Activated CD4-positive, alpha-beta T cell treated with anti-CD3 and anti-CD28 coated beads, Interleukin-2, amount 10 ng/mL, durations not matched to agents 7 days and 5 days (primary cell): ENCODE measurements around the gene SP3. TPM values are rescaled to one million over a fixed set of nuclear protein-coding genes. Genes with fewer than 3 reads are reported as not detected.
"Not testable (repeated sequence)": the region's sequence is repeated elsewhere in the genome, so short reads cannot be mapped to it uniquely, and the experiment has no call there.

Experiments
- CTCF ChIA-PET: fragments of 350-600 bp; sonication (Branson Sonifier 250); formaldehyde crosslinking; loops from one replicate; lab custom pipeline; 2021; ENCODE audit warnings: antibody characterized with exemption; lab: Charles Lee
- POLR2A ChIA-PET: fragments of 350-600 bp; sonication (Branson Sonifier 250); formaldehyde crosslinking; loops from one replicate; lab custom pipeline; 2021; ENCODE audit warnings: antibody characterized with exemption; lab: Charles Lee
- DNase-seq: peaks from one replicate; pipeline ENCODE4 v3.0.0-alpha.2; 2020
- H3K27ac Mint-ChIP-seq: one replicate; pipeline ENCODE4 v1.8.0; 2021; ENCODE audit warnings: mild to moderate bottlenecking, moderate library complexity, mixed read lengths
- H3K27me3 Mint-ChIP-seq: one replicate; pipeline ENCODE4 v1.8.0; 2021; ENCODE audit warnings: mixed read lengths
- H3K36me3 Mint-ChIP-seq: one replicate; pipeline ENCODE4 v1.8.0; 2021; ENCODE audit warnings: low read depth, mixed read lengths
- H3K4me1 Mint-ChIP-seq: one replicate; pipeline ENCODE4 v1.8.0; 2021; ENCODE audit warnings: mixed read lengths
- H3K4me3 Mint-ChIP-seq: one replicate; pipeline ENCODE4 v1.8.0; 2021; ENCODE audit warnings: mild to moderate bottlenecking, moderate library complexity, mixed read lengths
- H3K9me3 Mint-ChIP-seq: one replicate; pipeline ENCODE4 v1.8.0; 2021; ENCODE audit warnings: mixed read lengths
- total RNA-seq, 2 experiments: library from RNA; stranded (reverse); gene quantifications; one replicate each; pipeline ENCODE4 v1.2.3, GENCODE V29; 2021

Gene SP3
- total RNA-seq, 2 experiments from 2014 or later = 105 to 109 TPM

DNA sequence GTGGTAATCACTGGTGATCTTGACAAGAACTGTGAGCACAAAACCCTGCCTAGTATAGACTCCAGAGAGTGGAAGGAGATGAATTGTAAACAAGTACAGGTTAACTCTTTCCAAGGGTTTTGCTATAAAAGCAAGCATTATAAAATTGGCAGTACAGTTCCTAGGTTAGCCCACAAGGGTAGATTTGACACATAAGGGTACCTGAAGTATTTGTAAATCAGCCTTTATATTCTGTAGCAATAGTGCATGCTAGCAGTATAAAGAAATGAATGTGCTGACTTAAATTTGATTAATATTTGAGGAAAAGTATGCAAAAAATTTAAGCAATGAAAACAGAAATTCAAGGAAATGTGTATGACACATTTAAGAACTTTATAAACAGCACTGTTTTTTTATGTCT lies 42.4 kb downstream of the SP3 start:
- H3K9me3 Mint-ChIP-seq = no peaks in the 10 kb centered on the region
- CTCF ChIA-PET = no interaction called here
- POLR2A ChIA-PET = no interaction called here
- H3K27ac Mint-ChIP-seq = no peak overlapping the region
- no peak for DNase-seq
- H3K36me3 Mint-ChIP-seq = peaks cover 34% of the 10 kb centered on the region
- H3K27me3 Mint-ChIP-seq = no peaks in the 10 kb centered on the region
- peaks cover 38% of the 10 kb centered on the region for H3K4me1 Mint-ChIP-seq
- H3K4me3 Mint-ChIP-seq = no peak overlapping the region

DNA sequence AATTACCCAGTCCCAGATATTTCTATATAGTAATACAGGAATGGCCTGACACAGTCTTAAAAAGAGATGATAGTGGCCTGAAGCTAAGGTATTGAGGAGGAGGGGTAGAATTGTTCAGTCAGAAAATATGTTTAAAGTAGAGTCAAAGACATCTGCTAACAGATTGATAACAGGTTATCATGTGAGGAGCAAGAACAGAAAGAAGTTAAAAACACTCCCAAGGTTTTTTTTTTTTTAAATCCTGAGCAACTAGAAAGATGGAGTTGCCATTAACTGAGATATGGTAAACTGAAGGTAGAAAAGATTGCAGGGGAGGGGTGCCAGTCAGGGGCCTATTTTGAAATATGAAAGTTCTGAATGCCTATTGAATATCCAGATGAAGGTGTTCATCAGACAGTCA lies 43.1 kb downstream of the SP3 start:
- Mint-ChIP-seq H3K27ac (no peak overlapping the region), H3K27me3 (no peaks in the 10 kb centered on the region), H3K4me3 (no peak overlapping the region), H3K4me1 (peaks cover 41% of the 10 kb centered on the region), H3K36me3 (peaks cover 39% of the 10 kb centered on the region), H3K9me3 (no peaks in the 10 kb centered on the region)
- DNase-seq = no peak
- ChIA-PET CTCF (no interaction called here), POLR2A (no interaction called here)

DNA sequence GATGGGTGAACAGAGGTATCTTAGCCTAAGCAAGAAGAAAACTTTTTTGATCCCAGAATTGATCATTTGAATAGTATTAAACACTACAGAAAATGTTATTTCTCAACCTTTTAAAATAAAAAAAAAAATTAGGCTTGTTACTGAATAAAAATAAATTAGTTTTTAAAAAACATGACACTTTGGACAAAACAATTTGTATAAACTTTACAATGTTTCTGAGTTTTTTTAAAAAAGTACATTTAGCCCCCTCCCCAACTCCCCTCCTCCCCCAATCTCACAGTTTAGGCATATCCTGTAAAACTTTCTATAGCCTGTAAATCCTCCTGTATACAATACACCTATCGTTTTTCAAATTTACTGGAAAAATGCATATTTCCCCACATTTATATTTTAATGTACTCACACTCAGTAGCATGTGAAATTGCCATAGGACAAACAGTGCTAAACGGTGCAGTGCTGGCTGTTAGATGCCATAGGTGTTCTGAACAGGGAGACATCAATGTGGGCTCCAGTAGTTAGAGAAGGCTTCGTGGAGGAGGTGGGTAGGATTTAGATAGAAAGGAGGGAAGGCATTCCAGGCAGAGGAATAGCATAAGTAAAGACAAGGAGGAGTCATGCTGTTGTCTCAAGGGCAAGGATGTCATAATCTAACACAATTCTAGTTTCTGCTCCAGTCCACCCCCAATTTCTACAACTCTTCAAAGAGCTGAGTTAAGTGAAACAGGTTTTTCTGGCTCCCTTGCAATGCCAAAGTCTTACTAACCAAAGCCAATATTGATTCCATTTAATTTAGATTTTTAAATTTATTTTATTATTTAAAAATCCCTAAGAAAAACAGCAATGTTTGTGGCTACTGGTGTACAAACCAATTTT lies 50.9 kb downstream of the SP3 start:
- DNase-seq = no peak
- ChIA-PET POLR2A (no interaction called here), CTCF (interaction anchor here (1.4 kb wide), 1 partner anchor 11 kb away, joined by 3 read pairs; no protein-coding TSS in a partner anchor)
- no peak overlapping the region for H3K27ac Mint-ChIP-seq
- peaks cover 24% of the 10 kb centered on the region for H3K4me1 Mint-ChIP-seq
- H3K4me3 Mint-ChIP-seq = no peak overlapping the region
- no peaks in the 10 kb centered on the region for H3K27me3 Mint-ChIP-seq
- peaks cover 69% of the 10 kb centered on the region for H3K36me3 Mint-ChIP-seq
- H3K9me3 Mint-ChIP-seq = no peaks in the 10 kb centered on the region

DNA sequence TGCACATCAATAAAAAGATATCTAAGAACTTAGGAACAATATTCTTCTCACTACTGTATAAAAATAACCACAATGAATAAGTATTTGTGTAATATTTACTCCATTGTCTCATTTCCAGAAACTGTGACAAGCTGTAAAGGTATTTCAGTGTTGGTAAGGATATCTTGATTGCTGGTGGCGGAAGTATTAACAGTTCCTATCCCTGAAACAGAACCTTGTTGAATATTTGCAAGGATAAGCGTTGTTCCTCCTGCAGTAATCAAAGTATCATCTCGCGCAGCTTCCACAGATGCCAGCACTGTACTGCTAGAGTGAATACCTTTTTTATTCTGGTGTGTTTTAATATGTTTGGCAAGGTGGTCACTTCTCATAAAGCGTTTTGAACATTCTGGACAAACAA lies 55.3 kb downstream of the SP3 start:
- Mint-ChIP-seq H3K27ac (no peak overlapping the region), H3K9me3 (no peaks in the 10 kb centered on the region), H3K27me3 (no peaks in the 10 kb centered on the region), H3K4me1 (peaks cover 16% of the 10 kb centered on the region), H3K4me3 (no peak overlapping the region), H3K36me3 (peaks cover 69% of the 10 kb centered on the region)
- POLR2A ChIA-PET = no interaction called here
- DNase-seq = no peak
- CTCF ChIA-PET = no interaction called here

DNA sequence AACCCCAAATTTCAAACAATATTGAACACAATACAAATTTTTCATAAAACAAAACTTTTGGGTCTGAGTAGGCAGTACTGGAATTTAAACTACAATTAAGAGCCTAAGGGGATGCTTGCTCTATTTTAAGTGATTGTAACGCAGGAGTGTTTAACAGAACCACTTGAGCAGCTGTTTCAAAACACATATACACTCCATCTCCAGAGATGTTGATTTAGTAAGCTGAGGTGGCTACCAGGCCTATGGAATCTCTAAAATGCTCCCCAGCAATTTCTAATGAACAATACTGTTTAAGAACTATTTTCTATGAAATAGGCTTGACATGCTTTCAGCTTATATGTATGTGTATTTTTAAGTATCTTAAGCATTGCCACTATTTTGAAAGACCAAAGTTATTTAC lies 58.5 kb downstream of the SP3 start:
- ChIA-PET CTCF (no interaction called here), POLR2A (no interaction called here)
- no peak for DNase-seq
- Mint-ChIP-seq H3K36me3 (peaks cover 62% of the 10 kb centered on the region), H3K27ac (no peak overlapping the region), H3K27me3 (no peaks in the 10 kb centered on the region), H3K4me1 (peaks cover 1% of the 10 kb centered on the region), H3K4me3 (no peak overlapping the region), H3K9me3 (no peaks in the 10 kb centered on the region)

DNA sequence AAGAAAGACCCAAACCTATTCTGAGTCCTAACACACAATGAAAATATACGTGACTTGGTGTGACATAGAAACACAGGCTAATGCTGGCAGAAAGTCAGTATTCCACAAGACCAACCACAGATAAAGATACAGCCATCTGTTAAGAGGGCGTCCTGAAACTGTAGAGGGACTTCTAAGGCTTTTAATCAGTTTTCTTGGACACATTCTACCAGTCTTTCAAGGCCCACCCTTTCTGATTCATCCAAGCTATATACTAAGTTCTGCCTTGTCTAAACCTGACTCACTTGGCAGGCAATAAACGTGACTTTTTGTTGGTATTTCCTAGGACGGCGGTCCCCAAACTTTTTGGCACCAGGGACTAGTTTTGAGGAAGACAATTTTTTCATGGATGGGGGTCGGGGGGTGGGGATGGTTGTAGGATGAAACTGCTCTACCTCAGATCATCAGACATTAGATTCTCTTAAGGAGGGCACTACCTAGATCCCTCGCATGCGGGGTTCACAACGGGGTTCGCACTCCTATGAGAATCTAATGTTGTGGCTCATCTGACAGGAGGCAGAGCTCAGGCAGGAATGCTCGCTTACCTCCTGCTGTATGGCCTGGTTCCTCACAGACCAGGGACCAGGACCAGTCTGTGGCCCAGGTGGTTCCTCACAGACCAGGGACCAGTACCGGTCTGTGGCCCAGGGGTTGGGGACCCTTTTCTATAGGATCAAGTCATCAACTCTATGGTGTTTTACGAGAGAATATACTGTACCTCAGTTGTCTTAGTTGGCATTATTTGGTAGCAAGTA lies 61.4 kb downstream of the SP3 start:
- no peak overlapping the region for H3K27ac Mint-ChIP-seq
- CTCF ChIA-PET = no interaction called here
- H3K4me1 Mint-ChIP-seq = peaks cover 6% of the 10 kb centered on the region

DNA sequence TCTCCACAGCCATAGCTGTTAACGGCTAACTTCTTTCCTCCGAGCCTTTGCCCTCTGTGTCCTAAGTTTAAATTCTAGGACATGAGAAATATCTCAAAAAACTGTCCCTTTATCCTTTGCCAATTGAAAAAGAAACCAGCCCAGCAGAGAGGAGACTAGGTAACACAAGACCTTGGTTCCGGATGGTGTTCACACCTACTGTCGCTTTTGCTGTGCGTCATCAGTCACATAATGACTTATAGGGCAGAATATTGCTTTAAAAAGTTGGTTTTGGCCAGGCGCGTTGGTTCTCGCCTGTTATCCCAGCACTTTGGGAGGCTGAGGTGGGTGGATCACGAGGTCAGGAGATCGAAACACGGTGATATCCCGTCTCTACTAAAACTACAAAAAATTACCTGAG lies 66.2 kb downstream of the SP3 start:
- CTCF ChIA-PET = interaction anchor here (1.4 kb wide), 1 partner anchor 12 kb away, joined by 3 read pairs; no protein-coding TSS in a partner anchor
- peak overlapping the region; percentile 43 for H3K4me3 Mint-ChIP-seq

More for the DNA sequence above, 61.4 kb downstream of the SP3 start:
- H3K9me3 Mint-ChIP-seq = no peaks in the 10 kb centered on the region
- peaks cover 41% of the 10 kb centered on the region for H3K36me3 Mint-ChIP-seq
- DNase-seq = no peak
- H3K4me3 Mint-ChIP-seq = no peak overlapping the region
- POLR2A ChIA-PET = no interaction called here
- no peaks in the 10 kb centered on the region for H3K27me3 Mint-ChIP-seq

DNA sequence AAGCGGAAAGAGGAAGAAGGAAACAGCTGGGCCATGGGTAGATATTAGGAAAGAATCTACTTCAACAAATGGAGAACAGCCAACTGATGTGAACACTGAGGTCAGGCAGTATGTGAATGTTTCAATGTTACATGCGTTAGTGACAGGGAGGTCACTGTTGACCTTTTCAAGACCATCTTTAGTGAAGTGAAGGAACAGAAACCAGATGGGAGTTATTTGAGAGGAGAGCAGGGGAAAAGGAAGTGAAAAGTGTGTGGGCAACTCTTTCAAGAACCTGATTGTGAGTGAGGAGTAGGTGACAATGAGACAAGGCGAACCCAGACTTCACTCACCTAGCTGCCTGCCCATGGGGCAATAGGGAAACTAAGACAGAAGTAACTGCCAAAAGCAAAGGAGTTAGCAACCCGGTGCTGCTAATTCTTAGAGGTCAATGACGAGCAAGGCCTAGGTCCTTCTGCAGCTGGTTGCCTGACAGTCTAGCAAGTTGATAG lies 67.0 kb downstream of the SP3 start:
- ChIA-PET CTCF (no interaction called here), POLR2A (no interaction called here)
- no peak overlapping the region for H3K4me3 Mint-ChIP-seq
- no peak for DNase-seq
- no peaks in the 10 kb centered on the region for H3K9me3 Mint-ChIP-seq
- no peak overlapping the region for H3K27ac Mint-ChIP-seq
- H3K4me1 Mint-ChIP-seq = peaks cover 12% of the 10 kb centered on the region
- H3K36me3 Mint-ChIP-seq = peaks cover 4% of the 10 kb centered on the region
- no peaks in the 10 kb centered on the region for H3K27me3 Mint-ChIP-seq

More for the DNA sequence above, 66.2 kb downstream of the SP3 start:
- Mint-ChIP-seq H3K27ac (no peak overlapping the region), H3K36me3 (peaks cover 4% of the 10 kb centered on the region), H3K9me3 (no peaks in the 10 kb centered on the region), H3K4me1 (peaks cover 12% of the 10 kb centered on the region), H3K27me3 (no peaks in the 10 kb centered on the region)
- POLR2A ChIA-PET = no interaction called here
- no peak for DNase-seq

DNA sequence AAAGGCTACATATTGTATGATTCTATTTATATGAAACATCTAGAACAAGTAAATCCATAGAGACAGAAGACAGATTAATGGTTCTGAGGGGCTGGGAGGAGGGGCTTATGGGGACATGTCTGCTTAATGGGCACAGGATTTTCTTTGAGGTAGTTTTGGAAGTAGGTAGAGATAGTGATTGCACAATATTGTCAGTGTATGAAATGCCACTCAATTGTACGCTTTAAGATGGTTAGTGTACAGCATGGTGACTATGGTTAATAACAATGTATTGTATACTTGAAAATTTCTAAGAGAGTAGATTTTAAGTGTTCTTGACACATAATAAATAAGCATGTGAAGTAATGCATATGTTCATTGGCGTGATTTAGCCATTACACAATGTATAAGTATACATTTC lies 68.4 kb downstream of the SP3 start:
- Mint-ChIP-seq H3K4me1 (peaks cover 24% of the 10 kb centered on the region), H3K36me3 (peaks cover 4% of the 10 kb centered on the region)

DNA sequence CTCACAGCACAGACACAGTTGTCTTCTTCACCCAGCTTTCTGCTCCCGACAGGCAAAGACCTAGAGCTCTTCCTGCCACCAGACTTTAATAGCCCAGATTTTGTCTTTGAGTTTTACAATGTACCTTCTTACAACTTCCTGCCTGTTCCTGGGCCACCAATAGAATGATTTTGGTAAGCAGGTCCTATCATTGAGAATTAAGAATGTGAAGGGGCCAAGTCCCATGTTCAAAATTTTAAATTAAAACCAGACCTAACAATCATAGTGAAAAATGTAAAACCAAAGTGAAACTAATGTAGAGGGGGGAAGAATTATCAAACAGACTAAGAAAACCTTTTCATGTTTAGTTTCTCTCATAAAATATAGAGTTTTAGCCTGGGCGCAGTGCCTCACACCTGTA lies 72.8 kb downstream of the SP3 start:
- H3K36me3 Mint-ChIP-seq = peaks cover 13% of the 10 kb centered on the region
- peak overlapping the region; percentile 21 for H3K27ac Mint-ChIP-seq
- H3K4me1 Mint-ChIP-seq = peaks cover 13% of the 10 kb centered on the region
- H3K27me3 Mint-ChIP-seq = peaks cover 2% of the 10 kb centered on the region
- ChIA-PET CTCF (no interaction called here), POLR2A (no interaction called here)
- H3K9me3 Mint-ChIP-seq = peaks cover 26% of the 10 kb centered on the region
- no peak for DNase-seq
- no peak overlapping the region for H3K4me3 Mint-ChIP-seq

More for the DNA sequence above, 68.4 kb downstream of the SP3 start:
- Mint-ChIP-seq H3K4me3 (no peak overlapping the region), H3K27me3 (no peaks in the 10 kb centered on the region), H3K27ac (no peak overlapping the region), H3K9me3 (peaks cover 2% of the 10 kb centered on the region)
- ChIA-PET CTCF (no interaction called here), POLR2A (no interaction called here)
- no peak for DNase-seq

DNA sequence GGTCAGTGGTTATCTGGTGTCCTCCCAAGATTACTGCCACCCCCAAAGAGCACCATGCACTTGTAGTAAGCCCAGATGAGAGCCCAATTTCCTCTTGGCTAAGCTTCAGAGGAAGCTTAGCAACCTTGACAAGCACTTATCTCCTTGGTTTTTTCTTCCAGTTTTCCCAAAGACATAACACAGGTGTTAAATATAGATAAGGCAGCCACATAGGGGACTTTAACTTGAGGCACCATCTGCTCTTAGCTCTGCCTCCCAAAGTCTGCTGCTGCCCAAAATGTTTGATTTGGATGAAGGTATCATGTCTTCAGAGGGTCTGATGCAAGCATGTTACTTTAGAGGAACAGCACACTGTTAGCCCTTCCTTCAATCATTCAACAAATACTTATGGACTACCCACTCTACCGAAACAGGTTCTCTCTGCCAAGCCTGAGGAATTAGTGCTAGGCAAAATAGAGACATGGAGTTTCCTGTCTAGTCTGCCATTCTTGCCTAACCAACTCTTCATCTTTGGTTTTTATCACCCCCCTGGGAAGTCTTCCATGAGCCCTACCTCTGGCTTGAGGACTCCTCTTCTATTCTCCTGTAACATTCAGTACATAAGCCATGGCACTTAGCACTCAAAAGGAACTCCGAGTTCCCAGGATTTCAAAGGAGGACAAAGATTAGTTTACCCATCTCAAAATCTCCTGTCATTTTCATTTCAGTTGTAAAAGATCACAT lies 73.7 kb downstream of the SP3 start:
- Mint-ChIP-seq H3K9me3 (peaks cover 26% of the 10 kb centered on the region), H3K27me3 (peaks cover 2% of the 10 kb centered on the region), H3K36me3 (peaks cover 13% of the 10 kb centered on the region), H3K4me3 (no peak overlapping the region), H3K4me1 (peaks cover 13% of the 10 kb centered on the region), H3K27ac (no peak overlapping the region)
- ChIA-PET POLR2A (no interaction called here), CTCF (interaction anchor here (0.8 kb wide), 1 partner anchor 86 kb away, joined by 6 read pairs; no protein-coding TSS in a partner anchor)
- DNase-seq = no peak

DNA sequence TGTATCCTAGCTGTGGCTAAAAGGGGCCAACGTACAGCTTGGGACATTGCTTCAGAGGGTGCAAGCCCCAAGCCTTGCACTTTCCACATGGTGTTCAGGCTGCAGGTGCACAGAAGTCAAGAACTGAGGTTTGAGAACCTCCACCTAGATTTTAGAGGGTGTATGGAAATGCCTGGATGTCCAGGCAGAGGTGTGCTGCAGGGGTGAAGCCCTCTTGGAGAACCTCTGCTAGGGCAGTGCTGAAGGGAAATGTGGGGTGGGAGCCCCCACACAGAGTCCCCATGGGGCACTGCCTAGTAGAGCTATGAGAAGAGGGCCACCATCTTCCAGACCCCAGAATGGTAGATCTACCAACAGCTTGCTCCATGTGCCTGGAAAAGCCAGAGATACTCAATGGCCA lies 75.7 kb downstream of the SP3 start:
- H3K27ac Mint-ChIP-seq, POLR2A ChIA-PET, CTCF ChIA-PET, H3K27me3 Mint-ChIP-seq, H3K4me3 Mint-ChIP-seq, DNase-seq: not testable (repeated sequence)
- H3K4me1 Mint-ChIP-seq = peaks cover 13% of the 10 kb centered on the region
- peaks cover 26% of the 10 kb centered on the region for H3K9me3 Mint-ChIP-seq
- peaks cover 13% of the 10 kb centered on the region for H3K36me3 Mint-ChIP-seq
